Cardiac muscle cell (in vitro differentiated cells and primary cell): ENCODE data around the gene TLE2. TPM values are rescaled to one million over a fixed set of nuclear protein-coding genes. Genes with fewer than 3 reads are reported as not detected.

Experiments used
- DNase-seq, 2 donors: peaks; one replicate each; pipeline versions ENCODE4 v3.0.0 to v3.0.0-alpha.2; 2010 to 2017; ENCODE audit warnings: low read depth in 1 of 2, low spot score in 1 of 2
- H3K27ac ChIP-seq: fragments of 200-600 bp; sonication (generic); 2 replicates; pipeline ENCODE4 v1.5.1; 2016
- H3K27me3 ChIP-seq: fragments of 200-600 bp; sonication (generic); 2 replicates; pipeline ENCODE4 v1.6.0; 2016; ENCODE audit warnings: control low read depth
- H3K36me3 ChIP-seq: fragments of 200-600 bp; sonication (generic); 2 replicates; pipeline ENCODE4 v1.5.1; 2016; ENCODE audit warnings: control low read depth
- H3K4me1 ChIP-seq: fragments of 200-600 bp; sonication (generic); 2 replicates; pipeline ENCODE4 v1.8.1; 2017; ENCODE audit warnings: low read depth, mild to moderate bottlenecking, mixed run types
- H3K4me3 ChIP-seq: fragments of 200-600 bp; sonication (generic); 2 replicates; pipeline ENCODE4 v1.5.1; 2016; ENCODE audit warnings: mild to moderate bottlenecking
- H3K9me3 ChIP-seq: fragments of 200-600 bp; sonication (generic); 2 replicates; pipeline ENCODE4 v1.5.1; 2017; ENCODE audit warnings: low read depth, mild to moderate bottlenecking, control low read depth
- polyA plus RNA-seq: library from polyadenylated mRNA; unstranded; fragments of >200 nt; fragmentation: Nextera tagmentation; extraction: Ambion mirVana; gene quantifications from 2 replicates; pipeline ENCODE4 v1.2.1, GENCODE V29; 2016
- total RNA-seq: library from RNA; depleted of rRNA; stranded (reverse); fragments of >200 nt; gene quantifications from 2 replicates; pipeline ENCODE4 v1.2.3, GENCODE V29; 2016
- TF ChIP-seq, protein P1 (sequence below): IDR thresholded peaks from 2 replicates; pipeline ENCODE4 v1.5.1; 2012; ENCODE audit warnings: low read depth, mild to moderate bottlenecking, low read length

Gene TLE2
- total and polyA plus RNA-seq, 2 experiments from 2014 or later, result 95.9 to 105 TPM

DNA sequence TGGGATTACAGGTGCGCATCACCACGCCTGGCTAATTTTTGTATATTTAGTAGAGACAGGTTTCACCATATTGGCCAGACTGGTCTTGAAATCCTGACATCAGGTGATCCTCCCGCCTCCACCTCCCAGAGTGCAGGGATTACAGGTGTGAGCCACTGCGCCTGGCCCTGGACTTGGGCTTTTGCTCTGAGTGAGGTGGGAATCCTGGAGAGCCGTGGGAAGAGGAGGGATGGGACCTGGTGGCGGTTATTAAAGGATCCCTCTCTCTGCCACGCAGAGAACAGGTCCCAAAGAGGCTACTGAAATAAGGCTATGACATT is 34.9 kb upstream of the TLE2 start:
- Histone ChIP-seq H3K4me3 (no peak overlapping the region), H3K4me1 (no peaks in the 10 kb centered on the region), H3K27me3 (no peaks in the 10 kb centered on the region), H3K36me3 (peaks cover 6% of the 10 kb centered on the region), H3K9me3 (no peaks in the 10 kb centered on the region), H3K27ac (no peak overlapping the region)
- TF ChIP-seq, protein P1, sequence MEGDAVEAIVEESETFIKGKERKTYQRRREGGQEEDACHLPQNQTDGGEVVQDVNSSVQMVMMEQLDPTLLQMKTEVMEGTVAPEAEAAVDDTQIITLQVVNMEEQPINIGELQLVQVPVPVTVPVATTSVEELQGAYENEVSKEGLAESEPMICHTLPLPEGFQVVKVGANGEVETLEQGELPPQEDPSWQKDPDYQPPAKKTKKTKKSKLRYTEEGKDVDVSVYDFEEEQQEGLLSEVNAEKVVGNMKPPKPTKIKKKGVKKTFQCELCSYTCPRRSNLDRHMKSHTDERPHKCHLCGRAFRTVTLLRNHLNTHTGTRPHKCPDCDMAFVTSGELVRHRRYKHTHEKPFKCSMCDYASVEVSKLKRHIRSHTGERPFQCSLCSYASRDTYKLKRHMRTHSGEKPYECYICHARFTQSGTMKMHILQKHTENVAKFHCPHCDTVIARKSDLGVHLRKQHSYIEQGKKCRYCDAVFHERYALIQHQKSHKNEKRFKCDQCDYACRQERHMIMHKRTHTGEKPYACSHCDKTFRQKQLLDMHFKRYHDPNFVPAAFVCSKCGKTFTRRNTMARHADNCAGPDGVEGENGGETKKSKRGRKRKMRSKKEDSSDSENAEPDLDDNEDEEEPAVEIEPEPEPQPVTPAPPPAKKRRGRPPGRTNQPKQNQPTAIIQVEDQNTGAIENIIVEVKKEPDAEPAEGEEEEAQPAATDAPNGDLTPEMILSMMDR, result no peak
- no peak for DNase-seq

- TF ChIP-seq, protein P1, result no peak
- Histone ChIP-seq H3K36me3 (peaks cover 14% of the 10 kb centered on the region), H3K9me3 (no peaks in the 10 kb centered on the region), H3K27me3 (no peaks in the 10 kb centered on the region), H3K4me3 (peak within 1 kb of the TSS; percentile 61), H3K4me1 (peaks cover 5% of the 10 kb centered on the region), H3K27ac (peak within 1 kb of the TSS; percentile 85)
- DNase-seq, result peak; percentile 67 to 73
Observed at GRCh38 chr19:3062165-3063105, 33.4 kb upstream of the TLE2 start, which contains the start of gene TLE5. TLE5 (minus strand) TSS chr19:3062495; CDS start chr19:3062200, 295 bp downstream.

GRCh38 chr19:3061182-3062161 is 32.4 kb upstream of the TLE2 start:
- Histone ChIP-seq H3K27me3 (no peaks in the 10 kb centered on the region), H3K4me1 (peaks cover 12% of the 10 kb centered on the region), H3K36me3 (peaks cover 14% of the 10 kb centered on the region), H3K4me3 (peak overlapping the region; percentile 61), H3K27ac (peak overlapping the region; percentile 71), H3K9me3 (no peaks in the 10 kb centered on the region)
- TF ChIP-seq, protein P1, result peak; percentile 39
- DNase-seq, result peak; percentile 30 to 60

DNA sequence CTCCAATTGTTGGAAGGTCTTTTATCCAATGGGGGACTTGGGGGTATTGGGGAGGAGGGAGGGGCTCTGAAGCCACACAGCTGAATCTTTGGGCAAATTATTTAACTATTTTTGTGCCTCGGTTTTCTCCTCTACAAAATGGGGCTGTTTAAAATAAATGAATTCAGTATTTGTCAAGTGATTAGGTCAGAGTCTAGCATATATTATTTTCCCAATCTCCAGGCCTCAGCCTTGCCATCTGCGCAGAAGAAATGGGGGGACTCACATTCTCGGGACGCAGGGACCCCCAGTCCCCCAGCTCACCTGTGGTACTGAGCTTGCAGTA is 31.7 kb upstream of the TLE2 start:
- no peak for DNase-seq
- peaks cover 12% of the 10 kb centered on the region for H3K4me1 ChIP-seq
- H3K36me3 ChIP-seq, result peaks cover 14% of the 10 kb centered on the region
- peak overlapping the region; percentile 71 for H3K27ac ChIP-seq
- H3K9me3 ChIP-seq, result no peaks in the 10 kb centered on the region
- peak overlapping the region; percentile 61 for H3K4me3 ChIP-seq
- TF ChIP-seq, protein P1, result no peak
- no peaks in the 10 kb centered on the region for H3K27me3 ChIP-seq

DNA sequence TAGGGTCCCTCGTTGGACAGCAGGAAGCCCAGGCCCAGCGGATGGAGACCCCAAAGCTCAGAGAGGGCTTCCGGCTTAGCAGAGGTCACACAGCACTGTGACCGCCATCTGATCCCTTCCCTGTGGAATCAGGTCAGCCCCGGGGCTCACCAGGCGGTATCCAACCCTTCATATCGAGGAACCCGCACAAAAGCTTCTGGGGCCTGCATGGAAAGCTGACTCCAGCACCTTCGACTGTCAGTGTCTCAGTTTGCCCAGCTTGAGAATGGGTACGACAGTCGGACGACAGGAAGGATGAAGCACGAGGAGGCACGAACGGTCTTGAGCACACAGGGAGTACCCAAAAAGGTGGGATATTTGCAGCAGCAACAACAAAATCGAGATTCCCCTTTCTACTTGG is 30.6 kb upstream of the TLE2 start:
- Histone ChIP-seq H3K4me1 (peaks cover 12% of the 10 kb centered on the region), H3K9me3 (no peaks in the 10 kb centered on the region), H3K27me3 (no peaks in the 10 kb centered on the region), H3K4me3 (no peak overlapping the region), H3K36me3 (peaks cover 25% of the 10 kb centered on the region), H3K27ac (no peak overlapping the region)
- DNase-seq, result no peak
- TF ChIP-seq, protein P1, result no peak
